ENCODE data around the gene PIK3C2G. TPM values are rescaled to one million over a fixed set of nuclear protein-coding genes. Genes with fewer than 3 reads are reported as not detected.

The PIK3C2G gene
- total and polyA plus RNA-seq, 2 of the 13 experiments (the other 11 are each of a cell fraction or from before 2014, with no cell fraction given) = not detected

- no peak overlapping the region for H3K27ac ChIP-seq (ENCODE audit: extremely low read length, insufficient read depth, low read length)
- in situ Hi-C loops (cut with HindIII; ENCODE audit: extremely low pct_ligation_motif_present, low pct_unique_long_range_greater_than_20kb) (no loop called here), intact Hi-C loops (cut with micrococcal nuclease; ENCODE audit: unreplicated experiment) (no loop called here)
- no peak overlapping the region for H3K4me3 ChIP-seq (replicated peaks in 1 of 3; ENCODE audit: insufficient read depth in 1 of 3, low read depth in 2 of 3, low read length in 3 of 3)
- H3K4me1 ChIP-seq (ENCODE audit: insufficient read depth, low read length) = no peaks in the 10 kb centered on the region
- FAIRE-seq (no peak), DNase-seq (ENCODE audit: low spot score) (no peak), ATAC-seq (no peak)
- no peaks in the 10 kb centered on the region for H3K36me3 ChIP-seq (replicated peaks in 1 of 2; ENCODE audit: control insufficient read depth in 1 of 2, insufficient read depth in 2 of 2, low read length in 2 of 2)
- H3K9me3 ChIP-seq (ENCODE audit: low read length) = peaks cover 30% of the 10 kb centered on the region
- H2AFZ ChIP-seq (ENCODE audit: low read length) = no peak overlapping the region
- TF ChIP-seq RBFOX2 (IDR thresholded peaks at IDR 0.05; ENCODE audit: low read depth, low read length) (no peak), GMEB1 (CRISPR knock-in tag; IDR thresholded peaks at IDR 0.05; ENCODE audit: borderline replicate concordance) (no peak), POGK (CRISPR knock-in tag; conservative IDR thresholded peaks at IDR 0.05) (no peak), TAF15 (IDR thresholded peaks at IDR 0.05; ENCODE audit: low read depth, low read length, poor library complexity, severe bottlenecking) (no peak), ZNF235 (CRISPR knock-in tag; IDR thresholded peaks at IDR 0.05; ENCODE audit: borderline replicate concordance) (no peak), TBL1XR1 (IDR thresholded peaks at IDR 0.05; ENCODE audit: borderline replicate concordance, low read length, partially characterized antibody) (no peak)
- TF ChIP-seq, protein P1, sequence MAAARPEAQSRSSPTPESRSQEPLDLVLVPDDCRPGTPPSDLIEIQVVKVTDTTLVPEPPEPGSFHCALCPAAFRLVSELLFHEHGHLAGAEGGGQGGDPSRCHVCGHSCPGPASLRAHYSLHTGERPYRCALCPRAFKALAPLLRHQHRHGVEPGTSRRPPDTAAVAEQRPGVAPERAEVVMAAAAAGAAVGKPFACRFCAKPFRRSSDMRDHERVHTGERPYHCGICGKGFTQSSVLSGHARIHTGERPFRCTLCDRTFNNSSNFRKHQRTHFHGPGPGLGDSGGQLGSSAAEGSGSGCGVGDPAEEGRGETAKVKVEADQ (CRISPR knock-in tag; IDR thresholded peaks at IDR 0.05; ENCODE audit: borderline replicate concordance) = no peak
- TF ChIP-seq, protein P2, sequence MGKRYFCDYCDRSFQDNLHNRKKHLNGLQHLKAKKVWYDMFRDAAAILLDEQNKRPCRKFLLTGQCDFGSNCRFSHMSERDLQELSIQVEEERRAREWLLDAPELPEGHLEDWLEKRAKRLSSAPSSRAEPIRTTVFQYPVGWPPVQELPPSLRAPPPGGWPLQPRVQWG (CRISPR knock-in tag; IDR thresholded peaks at IDR 0.05; ENCODE audit: borderline replicate concordance, low read depth) = no peak
- no peak overlapping the region for H3K4me2 ChIP-seq (ENCODE audit: low read depth, low read length)
- ChIA-PET POLR2A (no interaction called here), CTCF (ENCODE audit: low intra/inter-chr PET ratio, low total read pairs) (no interaction called here)
- H3K79me2 ChIP-seq (ENCODE audit: insufficient read depth, low read length) = no peaks in the 10 kb centered on the region
- H4K20me1 ChIP-seq (ENCODE audit: insufficient read depth, low read length) = no peaks in the 10 kb centered on the region
- no peak overlapping the region for H3K9ac ChIP-seq (ENCODE audit: insufficient read depth, low read depth, low read length)
- H3K27me3 ChIP-seq (ENCODE audit: control insufficient read depth in 1 of 2, insufficient read depth in 2 of 2, low read length in 2 of 2) = no peaks in the 10 kb centered on the region
- BruUV-seq (replicated peaks) = no TSS peak
Measured at GRCh38 chr12:18589316-18589715, 328.0 kb downstream of the PIK3C2G start.
